ENCODE results near the gene CFDP1. TPM values are rescaled to one million over a fixed set of nuclear protein-coding genes. Genes with fewer than 3 reads are reported as not detected.

CFDP1 gene
- total and polyA plus RNA-seq, 2 of the 13 experiments (the other 11 are each of a cell fraction or from before 2014, with no cell fraction given): 78.6 to 153 TPM

DNA sequence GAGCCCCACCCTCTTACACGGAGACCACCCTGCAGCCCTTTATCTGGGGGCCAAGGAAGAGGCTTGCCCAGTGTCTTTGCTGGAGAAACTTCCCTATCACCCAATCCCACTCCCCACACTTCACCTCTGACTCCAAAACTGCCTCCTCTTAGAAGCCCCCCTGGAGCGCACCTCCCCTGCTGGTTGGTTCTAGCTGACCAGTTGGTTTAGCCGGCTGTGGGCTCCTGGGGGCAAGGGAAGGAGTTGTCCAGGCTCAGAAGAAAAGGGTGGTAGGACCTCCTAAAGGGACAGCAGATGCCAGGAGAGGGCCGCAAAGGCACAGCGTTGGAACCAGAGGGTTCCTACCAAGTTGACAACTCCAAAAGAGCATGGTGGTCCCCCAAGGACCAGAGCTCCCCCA is 183.9 kb downstream of the CFDP1 start:
- H3K4me3 ChIP-seq (replicated peaks in 1 of 3; ENCODE audit: insufficient read depth in 1 of 3, low read depth in 2 of 3, low read length in 3 of 3): peak overlapping the region; percentile 76 to 87 (median 86)
- H4K20me1 ChIP-seq (ENCODE audit: insufficient read depth, low read length): peaks cover 37% of the 10 kb centered on the region
- CTCF ChIA-PET (ENCODE audit: low intra/inter-chr PET ratio, low total read pairs): no interaction called here
- POLR2A ChIA-PET: interaction anchor here (1.0 to 14.7 kb wide), 7 partner anchors 11 to 59 kb away, joined by 3 to 312 read pairs (median 15); no protein-coding TSS in a partner anchor
- peak overlapping the region; percentile 97 for H3K27ac ChIP-seq (ENCODE audit: extremely low read length, insufficient read depth, low read length)
- H3K27me3 ChIP-seq (ENCODE audit: control insufficient read depth in 1 of 2, insufficient read depth in 2 of 2, low read length in 2 of 2): no peaks in the 10 kb centered on the region; a peak in 1 of 5 replicates
- H3K9me3 ChIP-seq (ENCODE audit: low read length): no peaks in the 10 kb centered on the region
- WGBS (ENCODE audit: low lambda C conversion rate): 59% methylated on average over 5 of the region's 5 CpGs
- H3K9ac ChIP-seq (ENCODE audit: insufficient read depth, low read depth, low read length): peak overlapping the region; percentile 99
- peaks cover 87% of the 10 kb centered on the region for H3K79me2 ChIP-seq (ENCODE audit: insufficient read depth, low read length)
- intact Hi-C loops (cut with micrococcal nuclease; ENCODE audit: unreplicated experiment): loop anchor here (5.0 kb wide), 1 partner anchor 252 kb away; the partner anchor contains the start of gene ZNRF1
- peak overlapping the region; percentile 84 for H3K4me2 ChIP-seq (ENCODE audit: low read depth, low read length)
- H2AFZ ChIP-seq (ENCODE audit: low read length): no peak overlapping the region
- H3K36me3 ChIP-seq (replicated peaks in 1 of 2; ENCODE audit: control insufficient read depth in 1 of 2, insufficient read depth in 2 of 2, low read length in 2 of 2): peaks cover 0 to 7% of the 10 kb centered on the region in 2 experiments; a peak in 1 of 5 replicates
- no peak for DNase-seq (ENCODE audit: low spot score)
- in situ Hi-C loops (cut with HindIII; ENCODE audit: extremely low pct_ligation_motif_present, low pct_unique_long_range_greater_than_20kb): no loop called here
- no peak for ATAC-seq
- H3K4me1 ChIP-seq (ENCODE audit: insufficient read depth, low read length): peaks cover 83% of the 10 kb centered on the region
- no peak for FAIRE-seq
- BruUV-seq (replicated peaks): no TSS peak
- no peak for TF ChIP-seq RARG (CRISPR knock-in tag; IDR thresholded peaks at IDR 0.05; ENCODE audit: low read depth)
- TF ChIP-seq ZNF549 (CRISPR knock-in tag; IDR thresholded peaks at IDR 0.05): no peak
- no peak for TF ChIP-seq ZNF484 (CRISPR knock-in tag; IDR thresholded peaks at IDR 0.05; ENCODE audit: borderline replicate concordance, low read depth)
- no peak for TF ChIP-seq ZFP41 (CRISPR knock-in tag; IDR thresholded peaks at IDR 0.05; ENCODE audit: borderline replicate concordance)
- no peak for TF ChIP-seq NFKB2 (CRISPR knock-in tag; IDR thresholded peaks at IDR 0.05; ENCODE audit: borderline replicate concordance)
- no peak for TF ChIP-seq ZNF720 (CRISPR knock-in tag; IDR thresholded peaks at IDR 0.05)
- TF ChIP-seq POLR2A (IDR thresholded peaks at IDR 0.05; ENCODE audit: insufficient read depth in 1 of 2, low read depth in 2 of 2, low read length in 2 of 2): peak in 1 of 2 experiments; percentile 62; a peak in 2 of 4 replicates
- TF ChIP-seq ZNF124 (CRISPR knock-in tag; IDR thresholded peaks at IDR 0.05): no peak
- TF ChIP-seq ZNF660 (CRISPR knock-in tag; IDR thresholded peaks at IDR 0.05; ENCODE audit: borderline replicate concordance, low read depth): no peak
- no peak for TF ChIP-seq ZNF232 (CRISPR knock-in tag; IDR thresholded peaks at IDR 0.05; ENCODE audit: borderline replicate concordance)
- 0 out of 2 replicates have a peak, but pooled peaks have one; percentile 32 for TF ChIP-seq ZNF225 (CRISPR knock-in tag; IDR thresholded peaks at IDR 0.05)
- 0 out of 2 replicates have a peak, but pooled peaks have one; percentile 17 for TF ChIP-seq MTA1 (CRISPR knock-in tag; IDR thresholded peaks at IDR 0.05; ENCODE audit: borderline replicate concordance)
- no peak for TF ChIP-seq STAG1 (CRISPR knock-in tag; IDR thresholded peaks at IDR 0.05)
- TF ChIP-seq, protein P1, sequence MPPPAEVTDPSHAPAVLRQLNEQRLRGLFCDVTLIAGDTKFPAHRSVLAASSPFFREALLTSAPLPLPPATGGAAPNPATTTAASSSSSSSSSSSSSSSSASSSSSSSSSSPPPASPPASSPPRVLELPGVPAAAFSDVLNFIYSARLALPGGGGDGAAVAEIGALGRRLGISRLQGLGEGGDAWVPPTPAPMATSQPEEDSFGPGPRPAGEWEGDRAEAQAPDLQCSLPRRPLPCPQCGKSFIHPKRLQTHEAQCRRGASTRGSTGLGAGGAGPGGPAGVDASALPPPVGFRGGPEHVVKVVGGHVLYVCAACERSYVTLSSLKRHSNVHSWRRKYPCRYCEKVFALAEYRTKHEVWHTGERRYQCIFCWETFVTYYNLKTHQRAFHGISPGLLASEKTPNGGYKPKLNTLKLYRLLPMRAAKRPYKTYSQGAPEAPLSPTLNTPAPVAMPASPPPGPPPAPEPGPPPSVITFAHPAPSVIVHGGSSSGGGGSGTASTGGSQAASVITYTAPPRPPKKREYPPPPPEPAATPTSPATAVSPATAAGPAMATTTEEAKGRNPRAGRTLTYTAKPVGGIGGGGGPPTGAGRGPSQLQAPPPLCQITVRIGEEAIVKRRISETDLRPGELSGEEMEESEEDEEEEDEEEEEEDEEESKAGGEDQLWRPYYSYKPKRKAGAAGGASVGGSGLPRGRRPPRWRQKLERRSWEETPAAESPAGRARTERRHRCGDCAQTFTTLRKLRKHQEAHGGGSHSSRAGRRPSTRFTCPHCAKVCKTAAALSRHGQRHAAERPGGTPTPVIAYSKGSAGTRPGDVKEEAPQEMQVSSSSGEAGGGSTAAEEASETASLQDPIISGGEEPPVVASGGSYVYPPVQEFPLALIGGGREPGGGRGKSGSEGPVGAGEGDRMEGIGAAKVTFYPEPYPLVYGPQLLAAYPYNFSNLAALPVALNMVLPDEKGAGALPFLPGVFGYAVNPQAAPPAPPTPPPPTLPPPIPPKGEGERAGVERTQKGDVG (CRISPR knock-in tag; IDR thresholded peaks at IDR 0.05; ENCODE audit: borderline replicate concordance): 0 out of 2 replicates have a peak, but pooled peaks have one; percentile 43
- TF ChIP-seq CREM (IDR thresholded peaks at IDR 0.05): no peak
- no peak for TF ChIP-seq CREM (CRISPR knock-in tag; IDR thresholded peaks at IDR 0.05)
- TF ChIP-seq, protein P2, sequence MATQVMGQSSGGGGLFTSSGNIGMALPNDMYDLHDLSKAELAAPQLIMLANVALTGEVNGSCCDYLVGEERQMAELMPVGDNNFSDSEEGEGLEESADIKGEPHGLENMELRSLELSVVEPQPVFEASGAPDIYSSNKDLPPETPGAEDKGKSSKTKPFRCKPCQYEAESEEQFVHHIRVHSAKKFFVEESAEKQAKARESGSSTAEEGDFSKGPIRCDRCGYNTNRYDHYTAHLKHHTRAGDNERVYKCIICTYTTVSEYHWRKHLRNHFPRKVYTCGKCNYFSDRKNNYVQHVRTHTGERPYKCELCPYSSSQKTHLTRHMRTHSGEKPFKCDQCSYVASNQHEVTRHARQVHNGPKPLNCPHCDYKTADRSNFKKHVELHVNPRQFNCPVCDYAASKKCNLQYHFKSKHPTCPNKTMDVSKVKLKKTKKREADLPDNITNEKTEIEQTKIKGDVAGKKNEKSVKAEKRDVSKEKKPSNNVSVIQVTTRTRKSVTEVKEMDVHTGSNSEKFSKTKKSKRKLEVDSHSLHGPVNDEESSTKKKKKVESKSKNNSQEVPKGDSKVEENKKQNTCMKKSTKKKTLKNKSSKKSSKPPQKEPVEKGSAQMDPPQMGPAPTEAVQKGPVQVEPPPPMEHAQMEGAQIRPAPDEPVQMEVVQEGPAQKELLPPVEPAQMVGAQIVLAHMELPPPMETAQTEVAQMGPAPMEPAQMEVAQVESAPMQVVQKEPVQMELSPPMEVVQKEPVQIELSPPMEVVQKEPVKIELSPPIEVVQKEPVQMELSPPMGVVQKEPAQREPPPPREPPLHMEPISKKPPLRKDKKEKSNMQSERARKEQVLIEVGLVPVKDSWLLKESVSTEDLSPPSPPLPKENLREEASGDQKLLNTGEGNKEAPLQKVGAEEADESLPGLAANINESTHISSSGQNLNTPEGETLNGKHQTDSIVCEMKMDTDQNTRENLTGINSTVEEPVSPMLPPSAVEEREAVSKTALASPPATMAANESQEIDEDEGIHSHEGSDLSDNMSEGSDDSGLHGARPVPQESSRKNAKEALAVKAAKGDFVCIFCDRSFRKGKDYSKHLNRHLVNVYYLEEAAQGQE (IDR thresholded peaks at IDR 0.05; ENCODE audit: borderline replicate concordance in 1 of 2, low read depth in 1 of 2, low read length in 2 of 2): no peak

Measured in HepG2 (cell line).